GM19463 (cell line): ENCODE data around the gene ETV7.
A peak's percentile ranks its signal among the peaks of the same experiment; 100 is the strongest.
"Not testable (repeated sequence)": the region's sequence is repeated elsewhere in the genome, so short reads cannot be mapped to it uniquely, and the experiment has no call there.

Experiments used
- ATAC-seq: cut with Tn5 transposase; IDR thresholded peaks from one replicate; pipeline ENCODE4 v1.9.1; 2021; ENCODE audit warnings: mild to moderate bottlenecking, moderate library complexity; ENCODE audit not compliant: unreplicated experiment

The ETV7 gene

DNA sequence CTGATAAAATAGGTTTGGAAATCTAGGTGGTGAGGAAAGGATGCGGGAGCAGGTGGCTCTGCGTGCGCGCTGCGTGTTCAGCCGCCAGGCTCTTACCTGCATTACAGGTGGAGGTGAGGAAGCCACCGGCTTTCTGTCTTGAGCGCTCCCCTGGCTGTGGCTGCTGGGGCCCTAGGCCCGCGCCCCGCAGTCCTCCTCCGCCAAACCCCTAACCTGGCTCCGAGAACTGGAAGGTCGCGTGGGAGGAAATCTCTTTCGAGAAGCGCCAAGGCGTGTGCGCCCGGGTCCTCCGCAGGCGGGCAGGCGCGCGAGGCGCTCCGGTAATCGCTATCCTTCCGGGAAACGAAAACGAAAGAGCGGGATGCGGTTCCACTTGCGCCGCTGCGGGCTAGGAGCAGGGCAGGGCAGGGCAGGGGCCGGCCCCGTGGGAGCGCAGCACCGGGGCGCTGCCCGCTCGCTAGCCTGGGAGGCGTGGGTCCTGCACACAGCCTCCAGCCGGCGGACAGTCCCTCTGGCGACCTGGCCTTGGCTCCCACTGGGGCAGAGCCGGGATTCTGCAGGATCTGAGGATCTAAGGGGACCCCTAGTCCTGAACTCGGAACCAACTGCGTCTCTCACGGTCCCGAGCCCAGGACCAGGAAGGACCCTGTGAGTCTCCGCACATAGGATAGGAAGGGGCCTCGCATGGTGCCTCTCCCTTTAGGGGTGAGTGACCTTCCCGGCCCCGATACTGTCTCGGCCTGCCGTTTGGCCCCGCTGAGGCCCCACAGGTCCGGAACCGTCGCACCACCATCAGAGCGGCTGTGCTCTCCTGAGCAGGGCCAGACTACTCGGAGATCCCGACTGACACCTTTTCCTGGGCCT, at the start of gene ETV7:
TSS of gene ETV7 (minus strand) at position 230 of the 864 bp plus-strand sequence. CDS start at position 102, 128 bp downstream.
- no peak for ATAC-seq

DNA sequence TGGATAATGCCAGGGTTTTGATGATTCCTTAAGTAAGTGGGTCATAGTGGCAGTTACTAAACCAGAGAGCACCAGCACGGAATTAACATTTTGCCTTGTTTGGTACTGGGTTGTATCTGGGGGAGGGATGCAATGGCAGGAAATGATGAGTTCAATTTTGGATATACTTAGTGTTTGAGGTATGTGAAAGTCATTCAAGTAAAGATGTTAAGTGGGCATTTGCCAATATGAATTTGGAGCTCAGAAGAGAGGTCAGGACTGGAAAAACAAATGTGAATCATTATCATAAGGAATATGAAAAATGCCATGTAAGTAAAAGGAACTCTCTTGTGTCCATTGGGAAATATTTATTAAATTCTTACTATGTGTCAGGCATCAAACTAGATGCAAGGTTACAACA, 49.0 kb upstream of the ETV7 start:
- no peak for ATAC-seq

DNA sequence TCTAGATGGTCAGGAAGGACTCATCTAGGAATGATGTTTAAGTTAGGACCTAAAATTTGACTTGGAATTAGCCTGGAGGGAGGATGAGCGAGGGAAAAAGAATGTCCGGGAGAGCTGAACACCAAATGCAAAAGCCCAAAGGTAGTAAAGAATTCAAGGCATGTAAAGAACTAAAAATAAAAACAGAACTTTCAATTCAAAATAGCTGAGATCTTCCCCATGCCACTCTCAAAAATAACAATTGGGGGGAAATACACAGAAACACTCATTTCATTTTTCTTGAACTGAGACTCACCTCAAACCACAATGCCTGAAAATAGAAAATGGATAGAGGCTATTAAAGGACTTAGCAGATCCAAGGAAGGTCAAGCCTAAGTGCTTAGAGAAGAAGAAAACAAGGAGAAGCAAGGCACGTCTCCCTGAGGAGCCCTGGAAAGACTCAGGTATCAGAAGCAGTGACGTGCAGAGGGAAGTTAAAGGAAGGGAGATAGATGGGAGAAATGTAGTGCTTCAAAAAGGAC, 44.7 kb upstream of the ETV7 start:
- no peak for ATAC-seq

DNA sequence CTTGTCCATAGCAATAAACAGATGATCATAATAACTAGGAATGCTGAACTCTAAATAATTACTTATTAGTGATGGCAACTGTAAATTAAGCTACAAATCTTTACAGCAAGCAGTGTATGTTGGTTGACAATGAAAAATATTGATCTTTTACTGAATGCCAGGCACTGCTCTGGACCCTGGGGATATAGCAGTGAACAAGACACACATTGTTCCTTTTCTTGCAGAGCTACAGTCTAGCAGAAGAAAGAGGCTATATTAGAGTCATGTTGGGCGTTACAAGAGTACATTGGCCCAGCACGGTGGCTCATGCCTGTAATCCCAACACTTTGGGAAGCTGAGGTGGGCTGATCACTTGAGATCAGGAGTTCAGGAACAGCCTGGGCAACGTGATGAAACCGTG, 43.7 kb upstream of the ETV7 start:
- no peak for ATAC-seq

DNA sequence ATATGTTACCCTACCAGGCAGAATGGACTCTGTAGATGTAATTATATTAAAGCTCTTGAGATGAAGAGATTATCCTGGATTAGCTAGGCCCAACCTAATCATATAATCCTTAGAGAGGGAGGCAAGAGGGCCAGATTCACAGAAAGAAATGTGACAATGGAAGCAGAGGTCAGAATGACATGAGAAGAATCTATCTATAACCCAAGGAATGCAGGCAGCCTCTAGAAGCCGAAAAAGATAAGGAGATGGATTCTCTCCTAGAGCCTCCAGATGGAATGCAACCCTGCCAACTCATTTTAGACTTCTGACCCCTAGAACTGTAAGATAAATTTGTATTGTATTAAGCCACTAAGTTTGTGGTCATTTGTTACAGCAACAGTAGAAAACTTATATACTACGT, 42.9 kb upstream of the ETV7 start:
- ATAC-seq = no peak

DNA sequence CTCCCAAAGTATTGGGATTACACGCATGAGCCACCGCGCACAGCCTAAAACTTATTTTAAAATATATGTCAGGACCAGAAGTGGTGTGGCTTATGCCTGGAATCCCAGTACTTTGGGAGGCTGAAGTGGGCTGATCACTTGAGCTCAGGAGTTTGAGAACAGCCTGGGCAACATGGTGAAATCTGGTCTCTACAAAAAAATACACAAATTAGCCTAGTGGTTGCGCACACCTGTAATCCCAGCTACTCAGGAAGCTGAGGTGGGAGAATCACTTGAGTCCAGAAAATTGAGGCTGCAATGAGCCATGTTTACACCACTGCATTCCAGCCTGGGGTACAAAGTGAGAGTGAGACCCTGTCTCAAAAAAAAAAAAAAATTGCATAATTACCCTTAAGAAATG, 41.4 kb upstream of the ETV7 start:
- no peak for ATAC-seq

DNA sequence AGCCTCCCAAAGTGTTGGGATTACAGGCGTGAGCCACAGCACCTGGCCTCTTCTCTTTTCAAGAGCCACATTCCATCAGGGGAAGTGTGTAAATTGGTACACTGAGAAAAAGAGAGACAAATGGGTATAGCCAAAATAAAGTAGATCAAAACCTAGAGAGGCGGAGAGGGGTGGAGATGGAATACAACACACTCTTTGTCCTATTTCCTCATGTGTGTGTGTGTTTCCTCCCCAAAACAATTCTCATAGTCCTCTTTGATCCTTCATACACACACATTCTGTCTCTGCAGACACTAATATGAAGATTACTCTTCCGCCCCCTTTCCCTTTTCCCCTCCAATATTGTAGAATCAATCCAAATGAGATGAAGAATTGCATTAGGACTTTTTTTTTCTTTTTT, 39.2 kb upstream of the ETV7 start:
- no peak for ATAC-seq

DNA sequence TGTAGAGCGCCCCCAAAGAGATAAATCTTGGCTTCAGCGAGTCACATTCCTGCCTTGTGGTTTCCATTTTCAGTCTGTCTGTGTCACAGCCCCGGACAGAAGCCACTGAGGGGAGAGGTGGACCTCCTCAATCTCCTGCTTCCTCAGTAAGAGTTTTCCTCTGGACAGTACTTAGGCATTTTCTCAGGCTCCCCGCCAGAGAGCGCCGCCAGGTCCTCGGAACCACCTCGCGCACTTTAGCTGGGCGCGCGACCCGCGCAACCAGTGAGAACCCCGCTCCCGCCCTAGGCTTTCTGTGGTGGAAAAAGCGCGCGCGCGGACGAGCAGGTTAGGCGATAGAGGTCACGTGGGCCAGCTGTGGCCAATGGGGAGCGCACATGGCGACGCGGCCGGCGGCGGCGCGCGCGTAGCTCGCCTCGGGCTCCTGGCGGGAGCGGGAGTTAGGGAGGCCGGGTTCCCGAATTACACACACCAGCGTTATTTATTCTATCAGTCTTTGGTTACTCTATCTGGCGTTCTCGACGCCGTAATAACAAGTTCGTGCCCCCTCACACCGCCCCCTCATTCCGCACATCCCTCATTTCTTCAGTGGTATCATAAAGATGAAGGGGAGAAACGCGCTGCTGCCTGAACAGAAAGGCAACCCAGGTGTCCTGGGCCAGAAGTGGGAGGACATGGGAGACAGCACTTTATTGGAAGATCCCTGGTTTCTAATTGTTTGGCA, 35.8 kb upstream of the ETV7 start:
- ATAC-seq = peak; percentile 95

DNA sequence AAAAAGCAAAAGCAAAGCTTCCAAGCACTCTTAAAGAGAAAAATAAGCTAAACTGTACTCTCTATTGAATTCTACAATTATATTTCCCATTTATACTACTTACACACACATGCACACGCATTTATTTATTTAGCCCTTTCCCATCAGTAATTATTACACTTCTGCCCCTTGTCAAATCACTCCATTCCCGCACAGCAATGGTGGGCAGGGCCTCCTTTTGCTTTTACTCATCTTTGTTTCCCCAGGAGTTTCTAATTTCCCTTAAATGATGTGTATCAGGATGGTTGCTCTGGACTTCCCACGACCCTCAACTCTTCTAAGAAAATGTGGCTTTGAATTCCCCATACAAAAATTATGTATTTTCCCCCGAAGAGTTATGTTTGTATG, 35.2 kb upstream of the ETV7 start:
- no peak for ATAC-seq

DNA sequence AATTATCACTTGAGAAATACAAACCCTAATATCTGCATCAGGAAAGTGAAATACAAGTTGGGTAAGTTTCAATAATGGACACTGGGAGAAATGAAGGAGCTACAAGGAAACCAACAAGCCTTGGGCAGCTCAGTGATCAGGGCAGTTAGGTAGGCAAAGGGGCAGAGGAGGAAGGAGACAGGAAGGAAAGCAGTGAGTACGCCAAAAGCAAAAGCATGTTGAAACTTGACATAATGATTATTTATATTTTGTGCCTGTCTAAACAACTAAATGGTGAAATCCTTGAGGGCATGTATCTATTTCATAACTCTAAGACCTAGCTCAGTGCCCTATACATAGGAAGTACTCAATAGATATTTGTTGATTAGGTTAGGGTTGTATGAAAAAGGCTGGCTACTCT, 31.8 kb upstream of the ETV7 start:
- no peak for ATAC-seq

DNA sequence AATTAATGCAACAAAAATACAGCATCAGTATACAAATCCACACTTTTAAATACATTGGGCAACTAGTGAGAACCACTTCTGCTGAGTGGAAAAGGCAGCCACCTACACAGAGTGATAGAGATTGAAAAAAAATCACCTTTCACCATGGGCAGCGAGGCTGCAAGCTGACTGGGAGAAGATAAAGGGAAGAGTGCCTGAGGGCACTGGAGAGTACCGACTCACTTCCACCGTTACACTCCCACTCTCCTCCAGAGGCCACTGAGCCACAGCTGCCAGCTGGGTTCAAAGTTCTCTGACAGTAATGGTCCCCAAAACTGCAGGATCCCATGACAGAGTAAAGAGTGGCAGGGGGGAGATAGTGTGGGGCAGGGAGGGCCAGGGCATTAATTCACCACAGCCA, 31.1 kb upstream of the ETV7 start:
- no peak for ATAC-seq

DNA sequence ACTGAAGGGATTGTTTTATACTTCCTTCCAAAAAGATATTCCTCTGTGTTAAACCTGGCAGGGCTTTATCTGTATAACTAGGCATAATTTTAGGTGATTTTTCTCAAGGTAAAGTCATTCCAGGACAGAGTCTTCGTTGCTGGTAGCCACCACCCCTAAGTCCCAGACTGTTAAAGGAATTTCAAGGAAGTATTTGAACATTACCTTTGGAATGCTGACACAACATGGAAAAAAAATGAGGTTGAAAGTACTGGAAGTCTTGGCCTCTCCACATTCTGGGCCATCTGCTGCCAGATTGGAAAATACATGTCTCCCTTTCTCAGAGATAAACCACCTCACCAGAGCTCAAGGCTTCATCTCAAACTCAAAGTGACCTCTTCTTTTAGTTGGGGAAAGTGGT, 27.0 kb upstream of the ETV7 start:
- no peak for ATAC-seq

DNA sequence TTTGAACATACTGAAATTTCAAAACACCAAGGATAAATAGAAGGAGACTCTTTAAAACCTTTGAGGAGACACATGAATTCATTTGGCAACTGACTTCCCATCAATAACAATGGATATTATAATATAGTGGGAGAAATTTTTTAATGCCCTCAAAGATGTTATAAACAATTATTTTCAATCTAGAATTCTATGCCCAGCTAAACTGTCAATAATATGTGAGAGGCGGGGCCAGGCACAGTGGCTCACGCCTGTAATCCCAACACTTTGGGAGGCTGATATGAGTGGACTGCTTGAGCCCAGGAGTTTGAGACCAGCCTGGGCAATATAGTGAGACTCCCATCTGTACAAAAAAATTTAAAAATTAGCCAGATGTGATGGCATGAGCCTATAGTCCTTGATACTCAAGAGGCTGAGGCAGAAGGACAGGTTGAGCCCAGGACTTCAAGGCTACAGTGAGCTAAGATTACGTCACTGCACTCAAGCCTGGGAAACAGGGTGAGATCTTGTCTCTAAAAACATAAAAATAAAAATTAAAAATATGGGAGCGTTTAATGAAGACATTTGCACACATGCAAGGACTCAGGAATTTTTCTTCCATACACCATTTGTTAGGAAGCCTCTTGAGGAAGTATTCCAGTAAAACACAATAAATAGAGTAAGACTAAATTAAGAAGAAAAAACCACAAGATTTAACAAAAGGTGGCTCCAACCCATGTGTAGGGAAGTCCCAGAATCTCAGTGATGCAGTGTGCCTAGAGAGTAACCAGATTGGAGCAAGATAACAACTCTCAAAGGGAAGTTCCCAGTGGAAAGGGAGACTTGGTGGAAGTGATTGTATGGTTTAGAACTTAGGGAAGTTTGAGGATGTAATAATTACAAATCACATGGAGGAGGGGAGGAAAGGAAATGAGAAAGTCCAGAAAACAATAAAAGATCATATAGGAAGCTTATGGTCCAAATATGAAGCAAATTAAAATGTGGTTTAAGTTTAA, 26.3 kb upstream of the ETV7 start:
- ATAC-seq = no peak

DNA sequence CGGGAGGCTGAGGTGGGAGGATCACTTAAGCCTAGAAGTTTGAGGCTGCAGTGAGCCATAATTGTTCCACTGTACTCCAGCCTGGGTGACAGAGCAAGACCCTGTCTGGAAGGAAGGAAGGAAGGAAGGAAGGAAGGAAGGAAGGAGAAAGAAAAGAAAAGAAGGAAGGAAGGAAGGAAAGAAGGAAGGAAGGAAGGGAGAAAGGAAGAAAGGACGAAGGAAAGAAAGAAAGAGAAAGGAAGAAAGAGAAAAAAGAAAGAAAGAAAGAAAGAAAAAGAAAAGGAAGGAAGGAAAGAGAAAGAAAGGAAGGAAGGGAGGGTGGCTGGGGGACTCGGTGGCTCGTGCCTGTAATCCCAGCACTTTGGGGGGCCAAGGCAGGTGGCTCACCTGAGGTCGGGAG, 22.2 kb upstream of the ETV7 start:
- not testable (repeated sequence) for ATAC-seq

DNA sequence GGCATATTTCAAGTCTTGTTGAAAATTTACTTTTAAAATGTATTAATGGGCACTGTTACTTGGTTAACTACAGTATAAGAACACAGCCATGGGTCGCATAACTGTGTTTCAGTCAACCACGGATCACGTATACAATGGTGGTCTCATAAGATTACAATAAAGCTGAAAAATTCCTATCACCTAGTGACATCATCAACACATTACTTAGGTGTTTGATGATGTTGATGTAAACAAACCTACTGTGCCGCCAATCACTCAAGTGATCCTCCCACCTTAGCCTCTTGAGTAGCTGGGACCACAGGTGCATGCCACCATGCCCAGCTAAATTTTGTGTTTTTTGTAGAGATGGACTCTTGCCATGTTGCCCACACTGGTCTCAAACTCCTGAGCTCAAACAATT, 16.7 kb upstream of the ETV7 start:
- ATAC-seq = no peak

DNA sequence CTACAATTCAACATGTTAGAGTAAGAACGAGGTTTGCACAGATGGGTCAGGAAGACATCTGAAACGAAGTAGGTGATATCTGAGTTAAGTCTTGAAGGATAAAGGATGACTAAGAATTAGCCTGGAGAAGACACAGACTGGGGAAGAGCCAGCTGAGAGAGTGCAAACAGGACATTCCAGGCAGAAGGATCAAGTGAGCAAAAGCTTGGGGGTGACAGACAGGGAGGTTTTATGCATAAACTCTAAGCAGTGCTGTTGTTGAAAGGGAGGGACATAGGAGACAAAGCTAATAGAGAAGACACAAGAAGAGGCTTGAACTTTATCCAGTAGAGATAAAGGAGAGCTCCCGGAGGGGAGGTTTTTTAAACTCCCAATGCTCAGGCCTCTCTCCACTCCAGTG, 15.0 kb upstream of the ETV7 start:
- no peak for ATAC-seq

DNA sequence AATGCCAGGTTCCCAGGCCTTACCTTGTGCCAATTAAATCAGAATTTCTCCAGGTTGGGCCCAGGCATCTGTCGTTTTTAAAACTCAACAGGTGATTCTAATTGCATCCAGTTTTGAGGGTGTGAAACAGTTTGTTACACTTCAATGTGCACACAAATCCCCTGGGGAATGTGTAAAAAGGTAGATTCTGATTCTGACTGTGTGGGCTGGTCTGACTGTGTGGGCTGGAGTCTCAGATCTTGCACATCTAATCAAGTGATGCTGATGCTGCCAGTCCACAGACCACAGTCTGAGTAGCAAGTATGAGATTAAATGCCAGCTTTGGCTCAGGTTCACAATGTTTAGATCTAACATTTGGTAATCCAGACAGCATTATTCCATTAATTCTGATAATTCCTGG, 12.5 kb upstream of the ETV7 start:
- no peak for ATAC-seq

DNA sequence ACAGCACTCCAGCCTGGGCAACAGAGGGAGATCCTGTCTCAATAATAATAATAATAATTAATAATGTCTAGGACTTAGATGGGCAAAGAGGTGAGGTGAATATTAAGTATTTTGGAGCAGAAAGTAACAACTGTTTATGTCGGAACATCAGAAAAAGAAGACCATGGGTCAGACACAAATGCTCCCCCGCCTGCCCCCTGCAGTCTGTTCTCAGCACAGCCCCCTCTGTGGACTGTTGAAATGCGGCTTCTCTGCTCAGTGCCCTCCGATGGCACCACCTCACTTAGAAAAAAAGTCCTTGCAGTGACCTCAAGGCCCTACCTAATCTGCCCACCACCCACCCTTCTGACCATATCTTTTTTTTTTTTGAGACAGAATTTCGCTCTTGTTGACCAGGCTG, 5.2 kb upstream of the ETV7 start:
- ATAC-seq = no peak

DNA sequence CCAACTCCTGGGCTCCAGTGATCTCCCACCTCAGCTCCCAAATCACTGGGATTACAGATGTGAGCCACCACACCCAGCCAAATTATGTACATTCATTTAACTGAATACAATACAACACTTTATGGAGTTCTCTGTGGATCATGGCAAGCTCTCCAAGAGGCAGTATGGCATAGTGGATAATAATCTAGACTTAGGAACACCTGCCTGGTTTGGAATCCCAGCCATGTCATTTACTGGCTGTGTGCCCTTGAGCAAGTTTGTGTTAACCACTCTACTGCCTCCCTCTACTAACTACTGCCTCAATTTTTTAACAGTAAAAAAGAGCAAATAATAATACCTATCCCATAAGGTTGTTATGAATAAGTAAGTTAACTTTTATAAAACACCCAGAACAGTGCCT, 1.9 kb upstream of the ETV7 start:
- no peak for ATAC-seq

DNA sequence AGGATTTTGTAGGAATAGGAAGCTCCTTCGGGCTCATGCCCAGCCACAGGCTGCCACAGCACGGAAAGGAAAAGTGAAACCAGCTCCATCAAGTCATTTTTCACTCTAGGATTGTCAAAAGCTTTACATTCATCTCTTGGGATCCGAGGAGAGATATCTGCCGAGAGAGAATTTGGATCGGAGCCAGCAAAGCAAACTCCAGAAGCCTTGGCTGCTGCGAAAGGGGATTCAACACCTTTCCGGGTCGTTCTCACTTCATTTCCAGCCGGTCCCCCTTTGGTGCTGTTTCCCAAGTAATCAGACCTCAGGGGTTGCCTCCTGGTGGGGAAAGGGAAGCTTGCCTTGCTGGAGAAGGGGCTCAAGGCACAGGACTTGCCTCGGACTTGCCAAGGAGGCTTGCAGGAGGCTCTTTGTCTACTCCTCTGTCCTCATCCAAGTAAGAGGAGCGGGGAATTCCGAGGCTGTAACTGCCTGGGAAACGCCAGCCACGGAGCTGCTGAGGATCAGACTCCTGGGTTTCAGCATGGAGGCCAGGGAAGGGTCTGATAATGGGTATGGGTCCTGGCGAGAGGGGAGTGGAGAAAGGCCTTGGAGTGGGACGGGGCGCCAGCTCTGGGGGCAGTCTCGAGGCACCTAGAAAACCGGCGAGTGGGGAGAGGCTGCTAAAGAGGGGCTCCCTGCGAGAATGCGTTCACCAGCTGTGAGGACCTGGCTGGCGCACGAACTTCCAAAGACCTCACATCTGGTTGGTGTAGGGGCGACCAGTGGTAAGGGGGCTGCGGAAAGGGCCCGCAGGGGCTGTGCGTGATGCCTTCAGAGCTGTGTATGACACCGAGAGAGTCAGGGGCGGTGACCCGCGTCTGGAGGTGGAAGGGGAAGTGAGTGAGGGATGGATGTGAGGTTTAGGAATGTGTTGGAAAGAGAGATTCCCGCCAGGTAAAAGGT, 702 bp downstream of the ETV7 start:
- ATAC-seq = no peak
